Measurements from ENCODE around the gene SOWAHA.

- TF ChIP-seq CTCF (IDR thresholded peaks at IDR 0.05) (no peak), POLR2A (IDR thresholded peaks at IDR 0.05) (no peak)
Observed at GRCh38 chr5:132781029-132781428, 32.1 kb upstream of the SOWAHA start.

All from ovary (tissue), 3 donors.